OCI-LY1 (cell line): ENCODE results near the gene APBB3.

Experiments used
- EZH2 ChIP-seq: fragments of 200-600 bp; sonication (generic), shearing (Covaris generic); IDR thresholded peaks from 2 replicates; pipeline ENCODE4 v1.8.0; 2017; ENCODE audit warnings: borderline replicate concordance, mixed run types, mild to moderate bottlenecking, antibody characterized with exemption, low read length, moderate library complexity, mixed read lengths
- TF ChIP-seq, protein P1 (sequence below): fragments of 200-600 bp; sonication (generic), shearing (Covaris generic); IDR thresholded peaks from 2 replicates; pipeline ENCODE4 v1.5.1; 2017; ENCODE audit warnings: mild to moderate bottlenecking, antibody characterized with exemption, low read length, moderate library complexity, mixed read lengths

DNA sequence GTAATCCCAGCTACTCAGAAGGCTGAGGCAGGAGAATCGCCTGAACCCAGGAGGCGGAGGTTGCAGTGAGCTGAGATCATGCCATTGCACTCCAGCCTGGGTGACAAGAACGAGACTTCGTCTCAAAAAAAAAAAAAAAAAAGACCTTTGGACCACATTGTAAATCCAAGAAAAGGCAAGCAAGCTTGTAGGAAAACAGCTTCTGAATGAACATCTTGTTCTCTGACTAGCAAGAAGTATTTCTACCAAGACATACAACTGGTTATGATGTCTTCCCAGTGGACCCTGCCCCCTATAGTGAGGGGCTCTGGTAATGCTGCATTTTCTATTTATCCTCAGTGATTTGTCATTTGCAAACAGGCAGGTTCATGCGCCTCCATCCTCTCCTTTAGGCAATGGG, 21.4 kb downstream of the APBB3 start:
- TF ChIP-seq, protein P1, sequence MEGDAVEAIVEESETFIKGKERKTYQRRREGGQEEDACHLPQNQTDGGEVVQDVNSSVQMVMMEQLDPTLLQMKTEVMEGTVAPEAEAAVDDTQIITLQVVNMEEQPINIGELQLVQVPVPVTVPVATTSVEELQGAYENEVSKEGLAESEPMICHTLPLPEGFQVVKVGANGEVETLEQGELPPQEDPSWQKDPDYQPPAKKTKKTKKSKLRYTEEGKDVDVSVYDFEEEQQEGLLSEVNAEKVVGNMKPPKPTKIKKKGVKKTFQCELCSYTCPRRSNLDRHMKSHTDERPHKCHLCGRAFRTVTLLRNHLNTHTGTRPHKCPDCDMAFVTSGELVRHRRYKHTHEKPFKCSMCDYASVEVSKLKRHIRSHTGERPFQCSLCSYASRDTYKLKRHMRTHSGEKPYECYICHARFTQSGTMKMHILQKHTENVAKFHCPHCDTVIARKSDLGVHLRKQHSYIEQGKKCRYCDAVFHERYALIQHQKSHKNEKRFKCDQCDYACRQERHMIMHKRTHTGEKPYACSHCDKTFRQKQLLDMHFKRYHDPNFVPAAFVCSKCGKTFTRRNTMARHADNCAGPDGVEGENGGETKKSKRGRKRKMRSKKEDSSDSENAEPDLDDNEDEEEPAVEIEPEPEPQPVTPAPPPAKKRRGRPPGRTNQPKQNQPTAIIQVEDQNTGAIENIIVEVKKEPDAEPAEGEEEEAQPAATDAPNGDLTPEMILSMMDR: no peak
- TF ChIP-seq EZH2: no peak
